GM12874 (cell line): ENCODE measurements around the gene FSTL5.

Source experiments
- CTCF ChIP-seq: IDR thresholded peaks from 2 replicates; pipeline ENCODE4 v1.5.1; 2011; ENCODE audit warnings: low read depth, mild to moderate bottlenecking, control low read depth, low read length, moderate library complexity; ENCODE audit not compliant: insufficient read depth

FSTL5 gene

GRCh38 chr4:161428180-161428965 lies 735.4 kb downstream of the FSTL5 start:
- TF ChIP-seq CTCF, result no peak

GRCh38 chr4:161419822-161420221 lies 744.0 kb downstream of the FSTL5 start:
- 0 out of 2 replicates have a peak, but pooled peaks have one; percentile 24 for TF ChIP-seq CTCF

GRCh38 chr4:161411901-161412300 lies 751.9 kb downstream of the FSTL5 start:
- TF ChIP-seq CTCF, result no peak

GRCh38 chr4:161404346-161405110 lies 759.3 kb downstream of the FSTL5 start:
- no peak for TF ChIP-seq CTCF

- TF ChIP-seq CTCF, result no peak
Observed at GRCh38 chr4:161403781-161404180, 760.0 kb downstream of the FSTL5 start.

GRCh38 chr4:161393602-161394001 lies 770.2 kb downstream of the FSTL5 start:
- TF ChIP-seq CTCF, result no peak

- no peak for TF ChIP-seq CTCF
Observed at GRCh38 chr4:161382655-161383054, 781.1 kb downstream of the FSTL5 start.
